Caco-2 (cell line): Measurements from ENCODE around the gene PF4V1. TPM values are rescaled to one million over a fixed set of nuclear protein-coding genes. Genes with fewer than 3 reads are reported as not detected.

Experiments used
- BruUV-seq: library from RNA; stranded (reverse); fragments of 400-500 nt; replicated peaks from 2 replicates; lab custom pipeline; 2021; lab: Mats Ljungman, UMichigan
- CTCF ChIA-PET: fragments of 300-600 bp; sonication (Branson Sonifier 250); formaldehyde crosslinking; loops from one replicate; lab custom pipeline; 2022; ENCODE audit warnings: antibody characterized with exemption; lab: Charles Lee
- POLR2A ChIA-PET: fragments of 300-600 bp; sonication (Branson Sonifier 250); formaldehyde crosslinking; loops from one replicate; lab custom pipeline; 2022; ENCODE audit warnings: antibody characterized with exemption; lab: Charles Lee
- DNase-seq, 2 experiments: peaks; one replicate each; pipeline versions ENCODE4 v3.0.0 to v3.0.0-alpha.2; 2020 to 2022
- H3K27me3 ChIP-seq: replicated peaks from 2 replicates; pipeline ENCODE4 v1.6.0; 2011; ENCODE audit warnings: low read length; ENCODE audit not compliant: control insufficient read depth, insufficient read depth
- H3K36me3 ChIP-seq: 2 replicates; pipeline ENCODE4 v1.5.1; 2011; ENCODE audit warnings: low read length; ENCODE audit not compliant: control insufficient read depth, insufficient read depth
- H3K4me1 ChIP-seq: fragments of 250-450 bp; sonication (Bioruptor Pico); 2 replicates; pipeline ENCODE4 v1.5.1; 2020; ENCODE audit warnings: mild to moderate bottlenecking
- H3K4me3 ChIP-seq: 2 replicates; pipeline ENCODE4 v1.5.1; 2011; ENCODE audit warnings: low read depth, mild to moderate bottlenecking, control low read depth, low read length
- H3K9me3 ChIP-seq: fragments of 250-450 bp; sonication (Bioruptor Pico); 2 replicates; pipeline ENCODE4 v1.5.1; 2020; ENCODE audit warnings: mild to moderate bottlenecking, moderate library complexity
- H3K27ac Mint-ChIP-seq: one replicate; pipeline ENCODE4 v1.8.0; 2022; ENCODE audit warnings: mixed read lengths; ENCODE audit not compliant: unreplicated experiment
- H3K27me3 Mint-ChIP-seq: one replicate; pipeline ENCODE4 v1.8.0; 2022; ENCODE audit warnings: mixed read lengths; ENCODE audit not compliant: insufficient read depth, unreplicated experiment
- H3K36me3 Mint-ChIP-seq: one replicate; pipeline ENCODE4 v1.8.0; 2022; ENCODE audit warnings: mild to moderate bottlenecking, mixed read lengths; ENCODE audit not compliant: insufficient read depth, unreplicated experiment
- H3K4me1 Mint-ChIP-seq: one replicate; pipeline ENCODE4 v1.8.0; 2022; ENCODE audit warnings: low read depth, mixed read lengths; ENCODE audit not compliant: unreplicated experiment
- H3K4me3 Mint-ChIP-seq: one replicate; pipeline ENCODE4 v1.8.0; 2022; ENCODE audit warnings: mild to moderate bottlenecking, moderate library complexity, mixed read lengths; ENCODE audit not compliant: unreplicated experiment
- H3K9me3 Mint-ChIP-seq: one replicate; pipeline ENCODE4 v1.8.0; 2022; ENCODE audit warnings: mixed read lengths; ENCODE audit not compliant: unreplicated experiment
- intact Hi-C: fragments of 100-400 bp; cut with micrococcal nuclease; formaldehyde crosslinking; loops from one replicate; pipeline ENCODE4 v1.10.0; 2022; ENCODE audit not compliant: unreplicated experiment
- total RNA-seq: library from RNA; stranded (reverse); gene quantifications from 2 replicates; pipeline ENCODE4 v1.2.3, GENCODE V29; 2022
- TF ChIP-seq, protein P1 (sequence below), 2 experiments: fragments of 200-600 bp in 1 of 2; IDR thresholded peaks; 1 replicate in 1 of 2; 2 replicates in 1 of 2; pipeline versions ENCODE4 v1.5.1 to v1.8.0; 2011 to 2022; ENCODE audit warnings: antibody characterized with exemption in 1 of 2, control low read depth in 1 of 2, inconsistent platforms in 1 of 2, low read depth in 1 of 2, low read length in 1 of 2, mild to moderate bottlenecking in 1 of 2, moderate library complexity in 1 of 2; ENCODE audit not compliant: insufficient read depth in 1 of 2, severe bottlenecking in 1 of 2, unreplicated experiment in 1 of 2

The PF4V1 gene
- total RNA-seq, 1 experiment from 2014 or later = not detected

DNA sequence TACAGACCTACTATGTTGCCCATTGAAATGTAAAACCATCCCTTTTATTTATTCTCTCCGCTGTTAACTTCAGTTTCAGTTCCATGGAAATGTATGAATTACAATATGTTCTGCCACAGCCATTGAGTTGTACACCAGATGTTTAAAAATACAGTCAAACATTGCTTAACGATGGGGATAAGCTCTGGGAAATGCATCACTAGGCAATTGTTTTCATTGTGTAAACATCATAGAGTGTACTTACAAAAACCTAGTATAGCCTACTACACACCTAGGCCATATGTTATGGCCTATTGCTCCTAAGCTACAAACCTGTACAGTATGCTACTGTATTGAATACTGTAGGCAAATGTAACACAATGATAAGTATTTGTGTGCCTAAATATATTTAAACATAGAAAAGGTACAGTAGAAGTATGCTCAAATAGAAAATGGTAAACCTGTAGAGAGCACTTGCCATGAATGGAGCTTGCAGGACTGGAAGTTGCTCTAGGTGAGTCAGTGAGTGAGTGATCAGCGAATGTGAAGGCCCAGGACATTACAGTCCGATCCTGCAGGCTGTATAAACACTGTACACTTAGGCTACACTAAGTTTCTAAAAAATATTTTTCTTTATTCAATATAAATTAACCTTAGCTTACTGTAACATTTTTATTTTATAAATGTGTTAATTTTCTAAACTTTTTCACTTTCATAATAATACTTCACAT, 2.7 kb upstream of the PF4V1 start:
- ChIA-PET POLR2A (no interaction called here), CTCF (no interaction called here)
- no peaks in the 10 kb centered on the region for H3K9me3 Mint-ChIP-seq
- no peak for DNase-seq
- TF ChIP-seq, protein P1, sequence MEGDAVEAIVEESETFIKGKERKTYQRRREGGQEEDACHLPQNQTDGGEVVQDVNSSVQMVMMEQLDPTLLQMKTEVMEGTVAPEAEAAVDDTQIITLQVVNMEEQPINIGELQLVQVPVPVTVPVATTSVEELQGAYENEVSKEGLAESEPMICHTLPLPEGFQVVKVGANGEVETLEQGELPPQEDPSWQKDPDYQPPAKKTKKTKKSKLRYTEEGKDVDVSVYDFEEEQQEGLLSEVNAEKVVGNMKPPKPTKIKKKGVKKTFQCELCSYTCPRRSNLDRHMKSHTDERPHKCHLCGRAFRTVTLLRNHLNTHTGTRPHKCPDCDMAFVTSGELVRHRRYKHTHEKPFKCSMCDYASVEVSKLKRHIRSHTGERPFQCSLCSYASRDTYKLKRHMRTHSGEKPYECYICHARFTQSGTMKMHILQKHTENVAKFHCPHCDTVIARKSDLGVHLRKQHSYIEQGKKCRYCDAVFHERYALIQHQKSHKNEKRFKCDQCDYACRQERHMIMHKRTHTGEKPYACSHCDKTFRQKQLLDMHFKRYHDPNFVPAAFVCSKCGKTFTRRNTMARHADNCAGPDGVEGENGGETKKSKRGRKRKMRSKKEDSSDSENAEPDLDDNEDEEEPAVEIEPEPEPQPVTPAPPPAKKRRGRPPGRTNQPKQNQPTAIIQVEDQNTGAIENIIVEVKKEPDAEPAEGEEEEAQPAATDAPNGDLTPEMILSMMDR (IDR thresholded peaks at IDR 0.05; ENCODE audit: insufficient read depth in 1 of 2, low read depth in 1 of 2, low read length in 1 of 2, severe bottlenecking in 1 of 2, unreplicated experiment in 1 of 2) = no peak
- BruUV-seq = no TSS peak
- intact Hi-C loops = no loop called here
- no peaks in the 10 kb centered on the region for H3K4me1 ChIP-seq
- peaks cover 2% of the 10 kb centered on the region for H3K27me3 Mint-ChIP-seq
- no peaks in the 10 kb centered on the region for H3K9me3 ChIP-seq
- H3K4me3 ChIP-seq = no peak overlapping the region
- H3K4me1 Mint-ChIP-seq = no peaks in the 10 kb centered on the region
- H3K27ac Mint-ChIP-seq = no peak overlapping the region
- H3K4me3 Mint-ChIP-seq = no peak overlapping the region
- no peaks in the 10 kb centered on the region for H3K27me3 ChIP-seq
- no peaks in the 10 kb centered on the region for H3K36me3 ChIP-seq
- no peaks in the 10 kb centered on the region for H3K36me3 Mint-ChIP-seq

GRCh38 chr4:73851293-73851692, 1.8 kb upstream of the PF4V1 start:
- no peaks in the 10 kb centered on the region for H3K27me3 ChIP-seq
- Mint-ChIP-seq H3K27me3 (peaks cover 2% of the 10 kb centered on the region), H3K27ac (no peak overlapping the region), H3K36me3 (no peaks in the 10 kb centered on the region), H3K9me3 (no peaks in the 10 kb centered on the region), H3K4me3 (no peak overlapping the region), H3K4me1 (no peaks in the 10 kb centered on the region)
- CTCF ChIA-PET = no interaction called here
- no TSS peak for BruUV-seq
- H3K4me1 ChIP-seq = no peaks in the 10 kb centered on the region
- no peak for DNase-seq
- intact Hi-C loops = no loop called here
- H3K9me3 ChIP-seq = no peaks in the 10 kb centered on the region
- H3K36me3 ChIP-seq = no peaks in the 10 kb centered on the region
- POLR2A ChIA-PET = no interaction called here
- TF ChIP-seq, protein P1 (IDR thresholded peaks at IDR 0.05; ENCODE audit: insufficient read depth in 1 of 2, low read depth in 1 of 2, low read length in 1 of 2, severe bottlenecking in 1 of 2, unreplicated experiment in 1 of 2) = no peak
- H3K4me3 ChIP-seq = no peak overlapping the region

- DNase-seq = no peak
- POLR2A ChIA-PET = no interaction called here
- TF ChIP-seq, protein P1 (IDR thresholded peaks at IDR 0.05; ENCODE audit: insufficient read depth in 1 of 2, low read depth in 1 of 2, low read length in 1 of 2, severe bottlenecking in 1 of 2, unreplicated experiment in 1 of 2) = no peak
- Mint-ChIP-seq H3K36me3 (no peaks in the 10 kb centered on the region), H3K27me3 (no peaks in the 10 kb centered on the region), H3K4me3 (no peak overlapping the region), H3K4me1 (no peaks in the 10 kb centered on the region), H3K9me3 (no peaks in the 10 kb centered on the region), H3K27ac (no peak overlapping the region)
- CTCF ChIA-PET = no interaction called here
- Histone ChIP-seq H3K9me3 (no peaks in the 10 kb centered on the region), H3K4me3 (no peak overlapping the region), H3K4me1 (no peaks in the 10 kb centered on the region), H3K27me3 (no peaks in the 10 kb centered on the region), H3K36me3 (no peaks in the 10 kb centered on the region)
- intact Hi-C loops = no loop called here
- no TSS peak for BruUV-seq
Observed at GRCh38 chr4:73852771-73853170, 325 bp upstream of the PF4V1 start.
